ENCODE results near the gene AZGP1.

The AZGP1 gene

GRCh38 chr7:99975782-99976521, at the start of gene AZGP1:
TSS of gene AZGP1 (minus strand) at chr7:99976031. CDS start at chr7:99976020, 11 bp downstream.
- TF ChIP-seq CTCF (conservative IDR thresholded peaks at IDR 0.05): no peak
- no peak within 1 kb of the TSS for H3K27ac ChIP-seq

- no peak for TF ChIP-seq CTCF (conservative IDR thresholded peaks at IDR 0.05)
- no peak overlapping the region for H3K27ac ChIP-seq
These were observed 48.3 kb upstream of the AZGP1 start for GRCh38 chr7:100024020-100024619.

GRCh38 chr7:100023526-100023925, 47.7 kb upstream of the AZGP1 start:
- no peak overlapping the region for H3K27ac ChIP-seq
- no peak for TF ChIP-seq CTCF (conservative IDR thresholded peaks at IDR 0.05)

GRCh38 chr7:100022621-100023020, 46.8 kb upstream of the AZGP1 start:
- 0 out of 2 replicates have a peak overlapping the region, but pooled peaks have one; percentile 7 for H3K27ac ChIP-seq
- no peak for TF ChIP-seq CTCF (conservative IDR thresholded peaks at IDR 0.05)

- TF ChIP-seq CTCF (conservative IDR thresholded peaks at IDR 0.05): no peak
- no peak overlapping the region for H3K27ac ChIP-seq
These were observed 45.5 kb upstream of the AZGP1 start for GRCh38 chr7:100021297-100021696.

GRCh38 chr7:100019908-100020307, 44.1 kb upstream of the AZGP1 start:
- H3K27ac ChIP-seq: no peak overlapping the region
- no peak for TF ChIP-seq CTCF (conservative IDR thresholded peaks at IDR 0.05)

GRCh38 chr7:100017875-100018274, 42.0 kb upstream of the AZGP1 start:
- H3K27ac ChIP-seq: peak overlapping the region; percentile 95
- TF ChIP-seq CTCF (conservative IDR thresholded peaks at IDR 0.05): no peak
